B cell (primary cell): ENCODE results near the gene FILIP1. TPM values are rescaled to one million over a fixed set of nuclear protein-coding genes. Genes with fewer than 3 reads are reported as not detected.
"Not testable (repeated sequence)": the region's sequence is repeated elsewhere in the genome, so short reads cannot be mapped to it uniquely, and the experiment has no call there.

Experiments used
- ATAC-seq: fragments of 200-7000 bp; cut with Tn5 transposase; one replicate; pipeline ENCODE4 v1.10.0; 2021; ENCODE audit warnings: low read depth, mild to moderate bottlenecking, moderate number of reproducible peaks, moderate library complexity
- CTCF ChIA-PET: fragments of 350-600 bp; sonication (Branson Sonifier 250); formaldehyde crosslinking; loops from one replicate; lab custom pipeline; 2021; ENCODE audit warnings: antibody characterized with exemption, inconsistent platforms; lab: Charles Lee
- POLR2A ChIA-PET: fragments of 350-600 bp; sonication (Branson Sonifier 250); formaldehyde crosslinking; loops from one replicate; lab custom pipeline; 2021; ENCODE audit warnings: antibody characterized with exemption; lab: Charles Lee
- DNase-seq: peaks from one replicate; pipeline ENCODE4 v3.0.0; 2013
- H2AFZ ChIP-seq: 2 replicates; pipeline ENCODE4 v1.6.1; 2012; ENCODE audit warnings: mild to moderate bottlenecking, low read depth, low read length; ENCODE audit not compliant: insufficient read depth, poor library complexity, severe bottlenecking
- H3K27ac ChIP-seq, 2 donors: 1 replicate in 1 of 2; 2 replicates in 1 of 2; pipeline ENCODE4 v1.5.1; 2012 to 2013; ENCODE audit warnings: low read length in 2 of 2, mild to moderate bottlenecking in 2 of 2, moderate library complexity in 1 of 2
- H3K27me3 ChIP-seq, 4 experiments: fragments of 200-600 bp in 1 of 4; sonication (generic) in 1 of 4; replicated peaks in 1 of 4; 1 replicate in 2 of 4; 2 replicates in 2 of 4; pipeline versions ENCODE4 v1.6.1 to v1.7.0; 2013 to 2016; ENCODE audit warnings: low read length in 3 of 4, mild to moderate bottlenecking in 2 of 4, mixed read lengths in 1 of 4, moderate library complexity in 1 of 4; ENCODE audit not compliant: insufficient read depth in 4 of 4, control insufficient read depth in 3 of 4; ENCODE audit errors: control extremely low read depth in 1 of 4
- H3K36me3 ChIP-seq, 2 experiments: replicated peaks in 1 of 2; 1 replicate in 1 of 2; 2 replicates in 1 of 2; pipeline versions ENCODE4 v1.6.1 to v1.7.1; 2013; ENCODE audit warnings: low read length in 1 of 2; ENCODE audit not compliant: insufficient read depth in 2 of 2, control insufficient read depth in 1 of 2; ENCODE audit errors: control extremely low read depth in 1 of 2, extremely low read depth in 1 of 2
- H3K4me1 ChIP-seq, 2 donors: fragments of 200-600 bp in 1 of 2; sonication (generic) in 1 of 2; 1 replicate in 1 of 2; 2 replicates in 1 of 2; pipeline versions ENCODE4 v1.5.1 to v1.6.1; 2013 to 2017; ENCODE audit warnings: low read length in 2 of 2; ENCODE audit not compliant: control insufficient read depth in 2 of 2, insufficient read depth in 2 of 2
- H3K4me2 ChIP-seq: replicated peaks from 2 replicates; pipeline ENCODE3; 2012; ENCODE audit warnings: mild to moderate bottlenecking, low read depth, low read length; ENCODE audit not compliant: poor library complexity, severe bottlenecking
- H3K4me3 ChIP-seq, 5 experiments: fragments of 200-600 bp in 1 of 5; sonication (generic) in 1 of 5; 1 replicate in 3 of 5; 2 replicates in 2 of 5; pipeline versions ENCODE4 v1.5.1 to v1.7.0; 2011 to 2016; ENCODE audit warnings: low read length in 4 of 5, mild to moderate bottlenecking in 4 of 5, low read depth in 2 of 5, control low read depth in 1 of 5, moderate library complexity in 1 of 5; ENCODE audit not compliant: insufficient read depth in 1 of 5; ENCODE audit errors: control extremely low read depth in 1 of 5, extremely low read depth in 1 of 5
- H3K79me2 ChIP-seq: fragments of 200-600 bp; sonication (generic); one replicate; pipeline ENCODE4 v1.6.0; 2016; ENCODE audit warnings: low read length; ENCODE audit not compliant: control insufficient read depth, insufficient read depth
- H3K9ac ChIP-seq: fragments of 200-600 bp; sonication (generic); 2 replicates; pipeline ENCODE4 v1.6.1; 2017; ENCODE audit warnings: mild to moderate bottlenecking, low read length, moderate library complexity
- H3K9me3 ChIP-seq, 3 donors: one replicate each; pipeline versions ENCODE4 v1.6.1 to v1.7.1; 2013; ENCODE audit warnings: low read length in 2 of 3; ENCODE audit not compliant: control insufficient read depth in 2 of 3, insufficient read depth in 1 of 3; ENCODE audit errors: control extremely low read depth in 1 of 3
- H4K20me1 ChIP-seq: 2 replicates; pipeline ENCODE4 v1.6.0; 2012; ENCODE audit warnings: mild to moderate bottlenecking, low read length; ENCODE audit not compliant: insufficient read depth, control insufficient read depth, poor library complexity, severe bottlenecking
- H3K27ac Mint-ChIP-seq: one replicate; pipeline ENCODE4 v1.8.0; 2021; ENCODE audit warnings: mixed read lengths
- H3K27me3 Mint-ChIP-seq: one replicate; pipeline ENCODE4 v1.8.0; 2021; ENCODE audit warnings: mixed read lengths
- H3K4me1 Mint-ChIP-seq: one replicate; pipeline ENCODE4 v1.8.0; 2021; ENCODE audit warnings: mixed read lengths
- H3K4me3 Mint-ChIP-seq: one replicate; pipeline ENCODE4 v1.8.0; 2021; ENCODE audit warnings: mixed read lengths
- H3K9me3 Mint-ChIP-seq: one replicate; pipeline ENCODE4 v1.8.0; 2022; ENCODE audit warnings: mixed read lengths; ENCODE audit not compliant: insufficient read depth
- CTCF ChIP-seq: fragments of 200-600 bp; IDR thresholded peaks from one replicate; pipeline ENCODE4 v1.8.0; 2022; ENCODE audit warnings: antibody characterized with exemption, mild to moderate bottlenecking
- EZH2 ChIP-seq: IDR thresholded peaks from 2 replicates; pipeline ENCODE4 v1.6.1; 2012; ENCODE audit warnings: borderline replicate concordance, low read depth, mild to moderate bottlenecking, moderate library complexity, low read length; ENCODE audit not compliant: insufficient read depth, poor library complexity, severe bottlenecking
- WGBS: methylation state at CpG from one replicate; pipeline ENCODE4 v1.1.5; 2013; ENCODE audit warnings: missing lambda C conversion rate; ENCODE audit not compliant: insufficient coverage; 5-methylcytosine and 5-hydroxymethylcytosine counted together
- intact Hi-C: fragments of 100-400 bp; cut with micrococcal nuclease; formaldehyde crosslinking; loops from one replicate; pipeline ENCODE4 v1.10.0; 2022
- polyA plus RNA-seq: library from polyadenylated mRNA; depleted of rRNA; stranded (reverse); fragments of >200 nt; gene quantifications from 2 replicates; pipeline ENCODE4 v1.2.3, GENCODE V29; 2012
- total RNA-seq, 2 donors: library from RNA; stranded (reverse); fragments of 120-200 nt in 1 of 2; gene quantifications; 1 replicate in 1 of 2; 2 replicates in 1 of 2; pipeline versions ENCODE4 v1.2.3 to v1.2.4, GENCODE V29; 2013 to 2022

The FILIP1 gene
- total and polyA plus RNA-seq, 2 donors (not counting 1 experiment from before 2014, with no cell fraction given): not detected

GRCh38 chr6:75441479-75441878 is 52.1 kb downstream of the FILIP1 start:
- H3K27me3 Mint-ChIP-seq, H3K4me3 Mint-ChIP-seq, H3K9ac ChIP-seq, H3K79me2 ChIP-seq, H3K27ac ChIP-seq, H3K4me1 Mint-ChIP-seq, H3K9me3 Mint-ChIP-seq, H4K20me1 ChIP-seq, H3K36me3 ChIP-seq, intact Hi-C loops, ATAC-seq, H2AFZ ChIP-seq, POLR2A ChIA-PET, H3K4me3 ChIP-seq, DNase-seq, H3K4me2 ChIP-seq, H3K4me1 ChIP-seq, H3K27ac Mint-ChIP-seq, H3K9me3 ChIP-seq, H3K27me3 ChIP-seq, CTCF ChIA-PET: not testable (repeated sequence)
- WGBS: no CpG with 5 or more reads among the region's 33 CpGs

GRCh38 chr6:75438442-75439116 is 55.0 kb downstream of the FILIP1 start:
- H3K4me3 ChIP-seq: no peak overlapping the region
- no peak for DNase-seq
- no peak overlapping the region for H3K27ac ChIP-seq
- ChIA-PET POLR2A (no interaction called here), CTCF (no interaction called here)
- intact Hi-C loops: no loop called here
- Mint-ChIP-seq H3K4me1 (no peaks in the 10 kb centered on the region), H3K27ac (no peak overlapping the region), H3K9me3 (no peaks in the 10 kb centered on the region), H3K27me3 (peaks cover 11% of the 10 kb centered on the region), H3K4me3 (no peak overlapping the region)
- WGBS: no CpG with 5 or more reads among the region's 2 CpGs
- no peaks in the 10 kb centered on the region for H3K4me1 ChIP-seq
- peaks cover 0 to 4% (median 0%) of the 10 kb centered on the region in 4 experiments for H3K27me3 ChIP-seq
- no peak overlapping the region for H3K9ac ChIP-seq
- H3K4me2 ChIP-seq: no peak overlapping the region
- H4K20me1 ChIP-seq: no peaks in the 10 kb centered on the region
- TF ChIP-seq EZH2 (no peak), CTCF (no peak)
- no peaks in the 10 kb centered on the region for H3K79me2 ChIP-seq
- H2AFZ ChIP-seq: no peak overlapping the region
- H3K9me3 ChIP-seq: peaks cover 0 to 3% (median 0%) of the 10 kb centered on the region in 3 donors
- H3K36me3 ChIP-seq: no peaks in the 10 kb centered on the region
- no peak for ATAC-seq
